ENCODE measurements around the gene NMRK1.

NMRK1 gene

DNA sequence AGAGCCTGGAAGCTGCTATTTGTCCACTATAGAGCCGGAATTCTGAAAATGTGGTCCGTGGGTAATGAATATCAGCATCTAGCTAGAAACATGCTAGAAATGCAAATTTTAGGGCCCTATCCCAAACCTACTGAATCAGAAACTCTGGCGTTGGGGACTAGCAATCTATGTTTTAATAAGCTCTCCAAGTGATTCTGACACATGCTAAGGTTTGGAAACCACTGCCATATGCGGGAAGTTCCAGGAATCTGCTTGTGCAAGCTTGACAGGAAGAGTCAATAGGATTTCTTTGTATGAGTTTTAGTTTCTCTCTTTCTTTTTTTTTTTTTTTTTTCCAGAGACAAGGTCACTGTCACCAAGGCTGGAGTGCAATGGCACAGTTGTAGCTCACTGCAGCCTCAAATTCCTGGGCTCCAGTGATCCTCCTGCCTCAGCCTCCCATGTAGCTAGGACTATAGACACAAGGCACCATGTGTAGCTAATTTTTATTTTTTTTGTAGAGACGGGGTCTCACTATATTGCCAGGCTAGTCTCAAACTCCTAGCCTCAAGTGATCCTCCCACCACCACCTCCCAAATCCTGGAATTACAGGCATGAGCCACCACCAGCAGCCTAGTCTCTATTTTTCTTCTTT is 33.5 kb downstream of the NMRK1 start:
- DNase-seq (ENCODE audit: low spot score) = no peak

DNA sequence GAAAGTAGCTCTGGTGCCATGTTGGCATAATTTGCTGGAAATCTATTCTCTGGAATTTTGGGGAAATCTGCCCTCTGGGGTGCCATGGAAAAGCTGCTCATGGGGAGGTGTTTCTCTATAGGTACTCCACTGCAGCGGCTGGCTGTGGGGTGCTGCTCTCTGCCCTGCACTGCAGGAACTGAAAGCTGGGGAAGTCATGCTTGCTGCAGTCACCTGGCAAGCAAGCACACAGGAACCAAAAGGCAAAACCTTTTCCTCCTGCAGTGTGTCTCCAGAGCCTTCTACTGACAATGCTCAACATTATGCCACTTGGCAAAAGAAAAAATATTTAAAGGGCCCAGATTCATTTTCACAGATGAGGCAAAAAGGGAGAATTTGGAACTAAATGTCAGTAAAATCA is 34.1 kb downstream of the NMRK1 start:
- DNase-seq (ENCODE audit: low spot score) = no peak

DNA sequence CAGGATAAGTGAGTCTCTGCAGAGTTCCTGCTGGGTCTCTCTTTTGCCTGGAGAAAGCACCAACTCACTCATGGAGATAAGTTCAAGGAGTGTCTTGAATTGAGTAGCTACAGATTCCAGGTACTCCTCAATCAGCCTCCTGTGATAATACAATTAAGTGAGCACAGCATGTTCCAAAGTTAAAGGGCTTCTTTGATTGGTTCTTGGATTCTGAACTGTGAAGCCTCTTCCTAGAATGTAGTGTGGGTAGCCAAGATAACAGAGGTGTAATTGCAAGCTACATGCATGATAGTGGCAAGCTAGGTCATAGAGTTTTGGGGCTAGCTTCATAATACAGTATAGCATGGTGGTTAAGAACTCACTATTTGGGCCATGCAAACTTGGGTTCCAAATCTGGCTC is 36.7 kb downstream of the NMRK1 start:
- no peak for DNase-seq (ENCODE audit: low spot score)

DNA sequence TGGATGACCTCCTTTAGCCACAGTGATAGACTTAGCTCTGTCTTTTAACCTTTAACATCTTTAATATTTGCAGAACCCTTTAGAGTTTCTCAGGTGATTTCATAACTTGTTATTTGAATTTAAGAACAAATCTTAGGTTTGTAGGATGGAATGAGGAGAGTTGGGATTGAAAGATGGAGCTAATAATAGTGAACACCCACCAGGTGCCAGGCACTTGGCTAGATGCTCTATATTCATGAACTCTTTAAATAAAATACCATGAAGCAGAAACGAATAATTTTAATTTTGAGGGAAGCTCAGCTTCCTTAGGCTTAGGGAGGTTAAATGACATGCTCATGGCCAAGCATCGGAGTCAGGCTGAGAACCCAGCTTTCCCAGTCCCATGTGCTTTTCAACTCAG is 40.4 kb downstream of the NMRK1 start:
- DNase-seq (ENCODE audit: low spot score) = no peak

DNA sequence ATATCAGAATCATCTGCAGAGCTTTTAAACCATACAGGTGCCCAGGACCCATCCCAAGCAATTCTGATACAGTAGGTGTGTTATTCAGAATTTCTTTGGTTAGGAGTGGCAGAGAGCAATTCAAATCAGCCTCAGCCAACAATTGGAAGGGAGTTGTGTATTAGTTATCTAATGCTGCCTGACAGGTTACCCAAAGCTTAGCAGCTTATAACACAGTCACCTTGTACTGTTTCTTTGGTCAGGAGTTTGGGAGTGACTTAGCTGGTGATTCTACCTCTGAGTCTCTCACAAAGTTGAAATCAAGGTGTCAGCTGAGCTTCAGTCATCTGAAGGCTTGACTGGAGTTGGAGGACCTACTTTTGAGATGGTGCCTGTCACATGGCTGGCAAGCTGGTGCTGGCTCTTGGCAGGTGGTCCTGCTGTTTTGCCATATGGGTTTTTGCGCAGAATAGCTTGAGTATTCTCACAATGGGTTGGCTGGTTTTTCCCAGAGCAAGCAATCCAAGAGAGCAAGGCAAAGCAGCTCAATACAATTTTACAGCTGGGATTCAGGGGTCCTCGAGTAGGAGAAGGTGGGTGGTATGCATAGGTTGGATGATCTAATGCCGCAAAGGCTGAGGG is 41.1 kb downstream of the NMRK1 start:
- DNase-seq (ENCODE audit: low spot score) = no peak

DNA sequence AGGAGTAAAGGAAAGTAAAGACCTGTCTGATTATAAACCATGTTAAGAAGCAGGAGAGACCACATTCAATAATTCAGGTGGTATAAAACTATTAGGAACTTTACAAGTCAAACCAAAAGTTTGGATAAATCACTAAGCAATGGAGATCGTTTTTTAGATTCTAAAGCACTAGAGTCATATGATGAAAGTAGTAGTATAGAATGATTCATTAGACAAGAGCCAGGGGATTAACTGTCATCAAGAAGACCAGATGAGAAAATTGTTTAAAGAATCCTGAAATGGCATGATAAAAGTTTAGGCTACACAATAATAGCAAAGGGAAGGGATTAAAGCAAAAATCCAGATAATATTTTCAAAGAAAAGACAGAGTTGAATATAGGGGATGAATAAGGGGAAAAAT is 46.9 kb downstream of the NMRK1 start:
- DNase-seq (ENCODE audit: low spot score) = no peak

DNA sequence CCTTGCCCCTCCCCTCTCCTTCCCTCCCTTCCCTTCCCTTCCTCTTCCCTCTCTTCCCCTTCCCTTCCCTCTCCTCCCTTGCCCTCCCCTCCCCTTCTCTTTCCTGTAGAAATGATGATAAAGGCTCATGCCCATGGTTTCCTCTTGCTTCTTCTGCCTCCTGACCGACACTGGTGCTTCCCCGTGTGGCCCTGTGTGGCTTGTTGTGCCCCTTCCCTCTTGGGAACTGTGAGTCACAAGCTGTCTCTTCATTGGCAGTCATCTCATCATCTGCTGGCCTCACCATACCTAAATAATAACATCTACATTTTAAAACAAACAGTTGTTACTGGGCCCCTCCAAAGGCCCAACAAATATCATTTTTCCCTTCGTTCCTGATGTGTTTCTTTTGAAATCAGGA is 48.2 kb downstream of the NMRK1 start:
- DNase-seq (ENCODE audit: low spot score) = no peak

DNA sequence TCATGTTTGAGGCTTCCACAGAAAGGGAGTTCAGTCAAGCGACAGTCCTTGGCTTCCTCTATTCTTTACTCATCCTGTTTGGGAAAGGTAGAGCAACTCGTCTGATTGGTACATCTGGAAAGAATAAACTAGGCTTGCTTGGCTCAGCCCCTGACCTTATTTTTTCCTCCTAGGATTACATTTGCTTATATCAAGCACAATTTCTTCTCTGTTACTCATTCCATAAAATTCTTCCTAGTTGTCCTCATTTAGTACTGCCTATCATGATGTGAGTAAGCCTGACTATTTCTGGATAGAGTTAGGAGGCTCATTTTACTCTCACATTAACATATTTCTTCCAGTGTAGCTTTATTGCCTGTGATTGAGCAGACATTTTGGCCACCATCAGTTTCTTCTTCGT is 48.9 kb downstream of the NMRK1 start:
- no peak for DNase-seq (ENCODE audit: low spot score)

DNA sequence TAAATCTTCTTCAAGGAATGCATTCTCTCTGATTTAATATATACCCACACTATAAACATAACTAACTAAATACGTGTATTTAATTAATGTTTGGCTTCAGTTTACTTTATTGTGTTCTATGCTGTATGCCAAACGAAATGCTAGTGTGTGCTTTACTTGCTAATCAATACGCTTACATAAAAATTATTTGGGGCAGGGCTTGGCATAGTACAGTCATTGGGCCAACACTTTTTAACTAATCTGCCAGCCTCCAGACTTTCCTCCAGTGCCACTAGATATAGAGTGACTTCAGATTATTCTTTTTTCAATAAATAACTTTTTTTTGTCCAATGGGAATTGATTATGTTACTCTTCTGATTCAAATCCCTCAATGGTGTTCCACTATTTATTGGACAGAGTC is 51.2 kb downstream of the NMRK1 start:
- no peak for DNase-seq (ENCODE audit: low spot score)

DNA sequence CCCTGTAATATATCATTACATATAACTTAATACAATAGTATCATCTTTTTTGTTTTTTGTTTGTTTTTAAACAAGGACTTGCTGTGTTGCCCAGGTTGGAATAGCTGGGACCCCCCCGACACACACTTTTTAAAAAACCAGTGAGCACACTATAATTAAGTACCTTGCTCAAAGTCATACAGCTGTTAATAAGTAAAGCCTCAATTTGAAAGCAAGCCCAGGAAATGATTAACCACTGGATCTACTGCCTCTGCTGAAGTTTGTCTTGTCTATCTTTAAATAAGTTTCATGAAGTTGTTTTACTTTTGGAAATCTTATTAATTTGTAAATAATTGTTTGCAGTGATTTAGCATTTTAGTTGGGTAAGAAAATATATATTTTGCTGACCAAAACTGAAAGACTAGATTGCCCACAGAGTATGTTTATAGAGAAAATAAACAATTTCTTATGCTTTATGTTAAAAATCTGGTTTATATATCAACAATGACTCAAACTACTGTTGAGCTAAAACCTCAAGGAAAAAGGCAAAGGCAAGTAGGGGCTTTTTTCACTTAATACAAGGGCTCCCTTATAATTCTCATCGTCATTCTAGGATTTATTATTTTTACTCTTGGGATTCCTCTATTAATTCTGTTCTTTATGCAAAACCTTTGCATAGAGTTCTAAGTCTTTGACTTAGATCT is 54.0 kb downstream of the NMRK1 start:
- no peak for DNase-seq (ENCODE audit: low spot score)

DNA sequence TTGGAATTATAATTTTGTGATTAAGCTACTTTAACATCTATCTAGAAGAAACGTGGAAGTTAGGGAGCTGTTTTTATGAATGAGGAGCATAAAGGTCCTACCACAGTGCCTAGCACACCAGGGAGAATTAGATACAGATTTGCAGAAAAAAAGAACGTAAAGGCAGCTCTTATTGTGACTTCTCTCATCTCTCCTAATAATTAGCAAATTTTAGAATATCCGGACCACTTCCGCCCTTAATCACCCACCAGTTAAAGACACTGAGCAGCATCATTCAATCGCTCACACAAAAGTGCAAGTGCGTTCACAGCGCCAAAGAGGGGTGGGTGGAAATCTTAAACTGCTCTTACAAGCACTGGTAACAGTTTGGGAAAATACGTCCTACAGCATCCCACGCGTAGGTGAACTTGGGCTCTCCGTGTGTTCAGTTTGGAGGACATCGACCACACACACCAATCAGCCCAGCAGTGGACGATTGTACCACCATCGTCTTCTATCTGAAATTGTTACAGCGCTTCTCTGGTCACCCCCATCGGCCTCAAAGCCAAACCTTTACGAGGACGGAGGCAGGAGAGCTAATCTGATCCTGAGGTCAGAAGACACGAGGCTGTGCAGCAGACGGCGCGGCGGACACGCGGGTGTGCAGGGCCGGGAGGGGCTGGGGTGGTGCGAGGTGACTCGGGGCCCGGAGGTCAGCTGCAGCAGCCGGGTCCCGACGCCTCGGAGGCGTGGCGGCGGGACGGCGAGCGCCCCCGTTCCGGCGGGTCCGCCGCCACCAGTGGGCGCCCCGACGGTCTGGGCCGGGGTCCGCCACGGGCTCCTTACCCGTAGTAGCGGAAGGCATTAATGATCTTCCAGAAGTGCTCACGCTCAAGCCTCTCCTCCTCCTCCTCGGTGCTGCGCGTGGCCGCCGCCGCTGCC is 60.5 kb downstream of the NMRK1 start:
- DNase-seq (ENCODE audit: low spot score) = peak; percentile 60

DNA sequence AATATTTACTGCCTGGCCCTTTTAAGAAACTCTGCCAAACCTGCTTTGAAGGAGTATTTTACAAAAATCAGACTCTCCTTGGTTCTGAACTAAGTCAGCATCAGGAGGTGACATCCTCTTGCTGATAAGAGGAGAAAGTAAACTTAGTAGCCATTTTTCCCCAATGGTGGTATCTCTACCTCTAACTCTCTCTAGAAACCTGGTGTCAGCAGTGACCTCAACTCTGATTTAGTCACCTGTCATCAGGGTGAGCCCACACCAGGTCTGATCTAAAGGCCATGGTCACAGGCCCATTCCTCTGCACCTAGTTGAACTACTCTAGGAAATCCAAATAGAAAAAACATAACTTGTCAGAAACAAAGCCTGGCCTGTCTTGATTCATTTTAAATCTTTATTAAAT is 64.1 kb downstream of the NMRK1 start:
- DNase-seq (ENCODE audit: low spot score) = no peak

DNA sequence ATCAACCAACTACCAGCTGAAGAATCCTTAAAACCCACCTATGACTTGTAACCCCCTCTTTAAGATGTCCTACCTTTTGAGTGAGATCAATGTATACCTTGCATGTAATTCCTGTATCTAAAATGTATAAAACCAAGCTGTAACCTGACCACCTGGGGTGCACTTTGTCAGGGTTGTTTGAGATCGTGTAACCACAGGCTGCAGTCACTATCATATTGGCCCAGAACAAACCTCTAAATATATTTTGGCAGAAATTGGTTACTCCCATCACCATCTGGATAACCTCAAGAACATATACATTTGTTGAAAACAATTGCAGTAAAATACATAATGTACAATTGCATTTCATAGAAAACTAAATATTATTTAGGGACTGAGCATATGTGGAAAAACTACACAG is 68.3 kb downstream of the NMRK1 start:
- DNase-seq (ENCODE audit: low spot score) = no peak

DNA sequence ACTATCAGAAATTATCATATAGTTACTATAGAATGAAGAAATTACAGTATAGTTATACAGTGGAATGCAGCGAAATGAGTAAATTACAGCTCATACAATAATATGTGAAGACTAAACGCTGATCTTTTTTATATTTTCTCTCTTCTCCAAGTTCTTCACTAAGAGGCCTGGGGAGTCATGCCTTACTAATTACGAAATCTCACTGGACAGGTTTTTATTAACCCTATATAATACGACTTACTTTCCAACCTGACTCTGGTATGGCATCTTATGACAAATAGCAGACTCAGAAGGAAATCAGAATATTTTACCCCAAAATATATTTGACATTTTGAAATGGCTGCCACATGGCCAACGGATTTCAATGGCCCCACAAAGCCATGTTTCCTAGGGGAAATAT is 68.9 kb downstream of the NMRK1 start:
- no peak for DNase-seq (ENCODE audit: low spot score)

DNA sequence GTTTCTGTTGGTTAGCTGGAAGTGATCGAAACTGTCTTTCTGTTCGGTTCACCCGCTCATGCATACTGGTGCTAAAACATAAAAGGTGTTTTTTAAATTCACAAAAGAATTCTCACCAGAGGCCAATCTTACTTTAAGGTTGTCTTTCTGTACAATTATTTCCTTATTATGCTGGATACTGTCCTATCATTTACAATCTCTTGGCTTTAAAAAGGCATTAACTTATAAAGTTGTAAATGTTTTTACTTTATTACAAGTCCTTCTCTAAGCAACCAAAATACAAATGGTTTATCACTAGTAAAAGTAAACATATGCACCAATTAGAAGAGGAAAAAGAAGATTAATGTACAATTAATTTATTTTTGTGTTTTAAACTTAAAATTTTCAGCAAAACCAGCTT is 70.6 kb downstream of the NMRK1 start:
- no peak for DNase-seq (ENCODE audit: low spot score)

DNA sequence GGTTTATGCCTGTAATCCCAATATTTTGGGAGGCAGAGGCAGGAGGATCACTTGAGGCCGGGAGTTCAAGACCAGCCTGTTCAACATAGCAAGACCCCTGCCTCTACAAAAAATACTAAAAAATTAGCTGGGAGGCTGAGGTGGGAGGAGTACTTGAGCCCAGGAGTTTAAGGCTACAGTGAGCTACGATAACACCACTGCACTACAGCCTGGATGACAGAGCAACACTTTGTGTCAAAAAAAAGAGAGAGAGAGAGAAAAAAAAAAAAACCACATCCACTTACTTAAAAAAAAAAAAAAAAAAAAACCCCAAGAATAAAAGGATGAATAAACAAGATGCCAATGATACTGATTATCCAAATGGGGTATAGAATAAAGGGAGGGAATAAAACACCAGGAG is 74.2 kb downstream of the NMRK1 start:
- DNase-seq (ENCODE audit: low spot score) = no peak
